HL-60/S4 (cell line): ENCODE data around the gene PKP4.
"Not testable (repeated sequence)": the region's sequence is repeated elsewhere in the genome, so short reads cannot be mapped to it uniquely, and the experiment has no call there.

ENCODE experiments used
- in situ Hi-C: fragments of 300-500 bp; cut with MboI; formaldehyde crosslinking; loops from 2 replicates; pipeline ENCODE4 v1.14.3; 2022; ENCODE audit warnings: low sequenced_read_pairs

PKP4 gene

GRCh38 chr2:158464426-158465281 lies 7.9 kb downstream of the PKP4 start:
- in situ Hi-C loops: no loop called here

- in situ Hi-C loops: no loop called here
These were observed 10.5 kb downstream of the PKP4 start for GRCh38 chr2:158467248-158467647.

GRCh38 chr2:158472829-158473228 lies 16.1 kb downstream of the PKP4 start:
- in situ Hi-C loops: not testable (repeated sequence)

- in situ Hi-C loops: not testable (repeated sequence)
These were observed 16.5 kb downstream of the PKP4 start for GRCh38 chr2:158473300-158473699.

GRCh38 chr2:158473719-158474392 lies 17.1 kb downstream of the PKP4 start:
- in situ Hi-C loops: no loop called here

GRCh38 chr2:158474526-158475011 lies 17.8 kb downstream of the PKP4 start:
- in situ Hi-C loops: not testable (repeated sequence)

- in situ Hi-C loops: no loop called here
These were observed 20.4 kb downstream of the PKP4 start for GRCh38 chr2:158477202-158477601.

GRCh38 chr2:158478237-158478636 lies 21.5 kb downstream of the PKP4 start:
- in situ Hi-C loops: no loop called here

GRCh38 chr2:158478816-158479215 lies 22.1 kb downstream of the PKP4 start:
- in situ Hi-C loops: no loop called here

GRCh38 chr2:158481116-158481515 lies 24.4 kb downstream of the PKP4 start:
- in situ Hi-C loops: no loop called here

- in situ Hi-C loops: no loop called here
These were observed 25.8 kb downstream of the PKP4 start for GRCh38 chr2:158482594-158482993.

- in situ Hi-C loops: no loop called here
These were observed 28.3 kb downstream of the PKP4 start for GRCh38 chr2:158484892-158485556.

- in situ Hi-C loops: no loop called here
These were observed 29.6 kb downstream of the PKP4 start for GRCh38 chr2:158486150-158486969.

GRCh38 chr2:158486970-158487325 lies 30.2 kb downstream of the PKP4 start:
- in situ Hi-C loops: no loop called here

GRCh38 chr2:158487419-158487818 lies 30.7 kb downstream of the PKP4 start:
- in situ Hi-C loops: no loop called here

GRCh38 chr2:158488442-158489216 lies 31.9 kb downstream of the PKP4 start:
- in situ Hi-C loops: no loop called here

GRCh38 chr2:158489366-158490112 lies 32.8 kb downstream of the PKP4 start:
- in situ Hi-C loops: no loop called here

GRCh38 chr2:158491072-158491471 lies 34.3 kb downstream of the PKP4 start:
- in situ Hi-C loops: no loop called here

GRCh38 chr2:158493458-158493857 lies 36.7 kb downstream of the PKP4 start:
- in situ Hi-C loops: no loop called here
